Fibroblast of pulmonary artery (primary cell): ENCODE measurements around the gene SNX32.

Experiments used
- DNase-seq: peaks from one replicate; pipeline ENCODE4 v3.0.0-alpha.2; 2010; ENCODE audit warnings: low read depth
- H3K4me3 ChIP-seq: replicated peaks from 2 replicates; pipeline ENCODE4 v1.5.1; 2011; ENCODE audit warnings: low read depth, mild to moderate bottlenecking, control low read depth, low read length, moderate library complexity
- CTCF ChIP-seq: IDR thresholded peaks from 2 replicates; pipeline ENCODE4 v1.5.1; 2011; ENCODE audit warnings: mild to moderate bottlenecking, control low read depth, low read length, inconsistent platforms; ENCODE audit errors: missing control alignments

The SNX32 gene

GRCh38 chr11:65862191-65862735 is 28.5 kb downstream of the SNX32 start:
- DNase-seq = no peak
- TF ChIP-seq CTCF = no peak
- peak overlapping the region; percentile 96 for H3K4me3 ChIP-seq

DNA sequence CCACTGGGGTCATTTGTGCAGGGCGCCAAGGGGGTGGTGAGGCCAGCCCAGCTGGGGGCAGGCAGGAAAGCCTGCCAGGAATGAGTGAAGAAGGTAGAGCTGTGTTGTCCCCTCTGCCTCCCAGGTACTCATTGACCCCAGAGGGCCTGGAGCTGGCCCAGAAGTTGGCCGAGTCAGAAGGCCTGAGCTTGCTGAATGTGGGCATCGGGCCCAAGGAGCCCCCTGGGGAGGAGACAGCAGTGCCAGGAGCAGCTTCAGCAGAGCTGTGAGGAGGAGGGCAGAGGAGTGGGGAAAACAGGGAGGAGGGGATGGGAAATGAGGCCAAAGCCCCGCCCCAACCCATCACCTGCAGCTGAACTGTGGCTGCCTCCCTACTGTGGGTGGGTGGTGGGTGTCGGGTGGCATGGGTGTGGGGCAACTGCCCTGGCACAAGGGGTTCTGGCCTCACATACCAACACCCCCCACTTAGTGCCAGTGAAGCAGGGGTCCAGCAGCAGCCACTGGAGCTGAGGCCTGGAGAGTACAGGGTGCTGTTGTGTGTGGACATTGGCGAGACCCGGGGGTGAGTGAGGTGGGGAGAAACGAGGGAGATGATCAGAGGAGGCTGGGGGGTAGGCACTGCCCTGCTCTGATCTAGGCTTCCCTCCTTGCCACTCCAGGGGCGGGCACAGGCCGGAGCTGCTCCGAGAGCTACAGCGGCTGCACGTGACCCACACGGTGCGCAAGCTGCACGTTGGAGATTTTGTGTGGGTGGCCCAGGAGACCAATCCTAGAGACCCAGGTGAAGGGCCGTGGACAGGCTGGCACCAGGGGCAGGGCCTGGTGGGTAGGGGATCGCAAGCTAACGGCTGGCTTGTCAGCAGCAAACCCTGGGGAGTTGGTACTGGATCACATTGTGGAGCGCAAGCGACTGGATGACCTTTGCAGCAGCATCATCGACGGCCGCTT is 29.5 kb downstream of the SNX32 start:
- no peak for DNase-seq
- no peak overlapping the region for H3K4me3 ChIP-seq

GRCh38 chr11:65863889-65864705 is 30.3 kb downstream of the SNX32 start:
- no peak for DNase-seq
- TF ChIP-seq CTCF = no peak
- no peak overlapping the region for H3K4me3 ChIP-seq

More for the DNA sequence above, 29.5 kb downstream of the SNX32 start:
- no peak for TF ChIP-seq CTCF

GRCh38 chr11:65864706-65865471 is 31.1 kb downstream of the SNX32 start:
- no peak for DNase-seq
- no peak overlapping the region for H3K4me3 ChIP-seq
- TF ChIP-seq CTCF = no peak

DNA sequence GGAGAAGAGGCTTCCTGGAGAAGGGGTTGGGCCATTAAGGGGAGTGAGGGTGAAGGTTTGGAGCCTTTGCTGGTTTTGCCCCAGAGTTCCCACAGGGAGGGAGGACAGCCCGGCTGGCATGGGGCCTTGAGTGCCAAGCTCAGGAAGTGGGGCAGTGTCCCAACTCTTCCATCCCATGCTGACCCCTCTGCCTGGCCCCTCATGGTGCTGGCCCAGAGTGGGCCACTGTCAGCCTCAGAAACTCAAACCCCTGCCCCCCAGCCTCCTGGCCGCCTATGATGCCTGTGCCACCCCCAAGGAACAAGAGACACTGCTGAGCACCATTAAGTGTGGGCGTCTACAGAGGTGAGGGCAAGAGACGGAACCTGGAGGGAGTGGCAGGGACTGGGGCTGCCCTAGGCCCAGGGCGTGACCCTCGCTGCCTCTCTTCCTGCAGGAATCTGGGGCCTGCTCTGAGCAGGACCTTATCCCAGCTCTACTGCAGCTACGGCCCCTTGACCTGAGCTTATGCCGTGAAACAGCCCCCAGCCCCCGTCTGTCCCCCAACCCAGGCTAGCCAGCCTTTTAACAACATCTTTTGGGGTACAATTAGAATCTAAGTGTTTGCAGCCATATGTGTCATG is 31.9 kb downstream of the SNX32 start:
- no peak for DNase-seq
- no peak overlapping the region for H3K4me3 ChIP-seq
- no peak for TF ChIP-seq CTCF
